ENCODE results near the gene HS3ST3B1.

DNA sequence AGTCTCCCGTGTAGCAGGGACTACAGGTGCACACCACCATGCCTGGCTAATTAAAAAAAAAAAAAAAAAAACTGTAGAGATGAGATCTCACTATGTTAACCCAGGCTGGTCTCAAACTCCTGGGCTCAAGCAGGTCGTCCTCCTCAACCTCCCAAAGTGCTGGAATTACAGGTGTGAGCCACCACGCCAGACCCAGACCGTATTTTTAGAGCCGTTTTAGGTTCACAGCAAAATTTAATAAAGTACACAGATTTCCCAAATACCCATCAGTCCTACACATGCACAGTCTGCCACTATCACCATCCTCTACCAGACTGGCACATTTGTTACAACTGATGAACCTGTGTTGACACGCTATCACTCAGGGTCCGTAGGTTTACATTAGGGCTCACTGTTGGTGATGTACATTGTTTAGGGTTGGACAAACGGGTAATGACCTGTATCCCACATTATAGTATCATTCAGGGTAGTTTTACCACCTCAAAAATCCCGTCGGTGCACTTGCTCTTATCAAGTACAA lies 10.4 kb downstream of the HS3ST3B1 start:
- TF ChIP-seq EP300 (IDR thresholded peaks at IDR 0.05; ENCODE audit: borderline replicate concordance) (no peak), RAD21 (IDR thresholded peaks at IDR 0.05; ENCODE audit: low read depth) (no peak), YY1 (IDR thresholded peaks at IDR 0.05; ENCODE audit: low read depth) (no peak), ZBTB7A (IDR thresholded peaks at IDR 0.05; ENCODE audit: low read depth) (no peak), TAF1 (IDR thresholded peaks at IDR 0.05; ENCODE audit: low read depth) (no peak), FOXM1 (IDR thresholded peaks at IDR 0.05; ENCODE audit: borderline replicate concordance, low read depth) (no peak)
- TF ChIP-seq, protein P1, sequence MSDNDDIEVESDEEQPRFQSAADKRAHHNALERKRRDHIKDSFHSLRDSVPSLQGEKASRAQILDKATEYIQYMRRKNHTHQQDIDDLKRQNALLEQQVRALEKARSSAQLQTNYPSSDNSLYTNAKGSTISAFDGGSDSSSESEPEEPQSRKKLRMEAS (IDR thresholded peaks at IDR 0.05): no peak
- TF ChIP-seq, protein P2, sequence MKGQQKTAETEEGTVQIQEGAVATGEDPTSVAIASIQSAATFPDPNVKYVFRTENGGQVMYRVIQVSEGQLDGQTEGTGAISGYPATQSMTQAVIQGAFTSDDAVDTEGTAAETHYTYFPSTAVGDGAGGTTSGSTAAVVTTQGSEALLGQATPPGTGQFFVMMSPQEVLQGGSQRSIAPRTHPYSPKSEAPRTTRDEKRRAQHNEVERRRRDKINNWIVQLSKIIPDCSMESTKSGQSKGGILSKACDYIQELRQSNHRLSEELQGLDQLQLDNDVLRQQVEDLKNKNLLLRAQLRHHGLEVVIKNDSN (IDR thresholded peaks at IDR 0.05): no peak
- TF ChIP-seq, protein P3, sequence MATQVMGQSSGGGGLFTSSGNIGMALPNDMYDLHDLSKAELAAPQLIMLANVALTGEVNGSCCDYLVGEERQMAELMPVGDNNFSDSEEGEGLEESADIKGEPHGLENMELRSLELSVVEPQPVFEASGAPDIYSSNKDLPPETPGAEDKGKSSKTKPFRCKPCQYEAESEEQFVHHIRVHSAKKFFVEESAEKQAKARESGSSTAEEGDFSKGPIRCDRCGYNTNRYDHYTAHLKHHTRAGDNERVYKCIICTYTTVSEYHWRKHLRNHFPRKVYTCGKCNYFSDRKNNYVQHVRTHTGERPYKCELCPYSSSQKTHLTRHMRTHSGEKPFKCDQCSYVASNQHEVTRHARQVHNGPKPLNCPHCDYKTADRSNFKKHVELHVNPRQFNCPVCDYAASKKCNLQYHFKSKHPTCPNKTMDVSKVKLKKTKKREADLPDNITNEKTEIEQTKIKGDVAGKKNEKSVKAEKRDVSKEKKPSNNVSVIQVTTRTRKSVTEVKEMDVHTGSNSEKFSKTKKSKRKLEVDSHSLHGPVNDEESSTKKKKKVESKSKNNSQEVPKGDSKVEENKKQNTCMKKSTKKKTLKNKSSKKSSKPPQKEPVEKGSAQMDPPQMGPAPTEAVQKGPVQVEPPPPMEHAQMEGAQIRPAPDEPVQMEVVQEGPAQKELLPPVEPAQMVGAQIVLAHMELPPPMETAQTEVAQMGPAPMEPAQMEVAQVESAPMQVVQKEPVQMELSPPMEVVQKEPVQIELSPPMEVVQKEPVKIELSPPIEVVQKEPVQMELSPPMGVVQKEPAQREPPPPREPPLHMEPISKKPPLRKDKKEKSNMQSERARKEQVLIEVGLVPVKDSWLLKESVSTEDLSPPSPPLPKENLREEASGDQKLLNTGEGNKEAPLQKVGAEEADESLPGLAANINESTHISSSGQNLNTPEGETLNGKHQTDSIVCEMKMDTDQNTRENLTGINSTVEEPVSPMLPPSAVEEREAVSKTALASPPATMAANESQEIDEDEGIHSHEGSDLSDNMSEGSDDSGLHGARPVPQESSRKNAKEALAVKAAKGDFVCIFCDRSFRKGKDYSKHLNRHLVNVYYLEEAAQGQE (IDR thresholded peaks at IDR 0.05; ENCODE audit: low read depth): no peak

Measured in Ishikawa (cell line).